ENCODE measurements around the gene ZNF746.

The ZNF746 gene

DNA sequence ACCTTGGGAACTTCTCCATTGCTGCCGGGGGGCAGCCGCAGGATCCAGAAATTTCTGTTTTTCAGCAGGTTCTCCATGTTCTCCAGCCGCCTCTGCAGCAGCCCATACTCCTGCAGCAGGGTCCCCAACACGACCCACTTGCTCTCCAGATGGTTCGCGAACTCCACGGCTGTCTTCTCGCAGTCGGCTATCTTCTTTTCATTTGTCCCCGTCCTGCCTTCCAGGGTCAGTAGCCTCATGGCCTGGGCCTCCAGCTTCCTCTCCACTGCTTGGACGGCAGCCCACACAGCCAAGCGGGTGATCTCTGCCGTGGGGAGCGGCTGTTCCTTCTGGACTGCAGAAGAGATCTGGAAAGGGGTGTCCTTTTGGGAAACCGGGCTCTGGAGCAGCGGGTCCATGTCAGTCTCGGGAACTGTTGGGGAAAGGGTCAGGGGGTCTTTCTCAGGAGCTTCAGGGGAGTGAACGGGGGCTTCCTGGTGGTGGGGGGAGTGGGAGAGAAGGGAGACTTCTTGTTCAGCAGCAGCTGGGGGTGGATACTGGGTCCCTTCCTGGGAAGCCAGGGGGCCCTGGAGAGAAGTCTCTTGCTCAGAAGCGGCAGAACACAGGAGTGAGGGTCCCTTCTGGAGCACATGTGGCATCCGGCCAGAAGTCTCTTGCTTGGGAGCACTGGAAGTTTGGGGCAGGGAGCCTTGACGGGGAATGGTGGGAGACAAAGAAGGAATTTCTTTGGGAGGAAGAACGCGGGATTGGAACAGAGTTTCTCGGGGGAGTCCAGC is 42.2 kb downstream of the ZNF746 start:
- Histone ChIP-seq H3K79me2 (ENCODE audit: low read length) (peaks cover 35% of the 10 kb centered on the region), H3F3A (ENCODE audit: insufficient read depth, low read length) (no peaks in the 10 kb centered on the region), H3K9me2 (replicated peaks; ENCODE audit: insufficient read depth, low read length) (no peaks in the 10 kb centered on the region), H3K36me3 (replicated peaks; ENCODE audit: insufficient read depth, low read length) (peaks cover 10% of the 10 kb centered on the region), H3K4me1 (ENCODE audit: low read length) (peaks cover 8% of the 10 kb centered on the region; the same call in 1 of the 2 replicates), H3K4me3 (ENCODE audit: low read length) (no peak overlapping the region), H3K27me3 (replicated peaks; ENCODE audit: insufficient read depth, low read length) (no peaks in the 10 kb centered on the region), H2AFZ (ENCODE audit: low read length) (no peak overlapping the region), H3K9me3 (replicated peaks; ENCODE audit: insufficient read depth, low read length) (no peaks in the 10 kb centered on the region), H3K27ac (ENCODE audit: low read length) (no peak overlapping the region), H3K9ac (ENCODE audit: low read length) (no peak overlapping the region), H4K20me1 (ENCODE audit: insufficient read depth, low read length) (no peaks in the 10 kb centered on the region), H3K4me2 (ENCODE audit: low read depth, low read length) (no peak overlapping the region)
- DNase-seq, result no peak
- TF ChIP-seq EZH2 (optimal IDR thresholded peaks at IDR 0.05; ENCODE audit: low read depth, low read length) (no peak), EZH2phosphoT487 (IDR thresholded peaks at IDR 0.05; ENCODE audit: low read length) (no peak)
- TF ChIP-seq, protein P1, sequence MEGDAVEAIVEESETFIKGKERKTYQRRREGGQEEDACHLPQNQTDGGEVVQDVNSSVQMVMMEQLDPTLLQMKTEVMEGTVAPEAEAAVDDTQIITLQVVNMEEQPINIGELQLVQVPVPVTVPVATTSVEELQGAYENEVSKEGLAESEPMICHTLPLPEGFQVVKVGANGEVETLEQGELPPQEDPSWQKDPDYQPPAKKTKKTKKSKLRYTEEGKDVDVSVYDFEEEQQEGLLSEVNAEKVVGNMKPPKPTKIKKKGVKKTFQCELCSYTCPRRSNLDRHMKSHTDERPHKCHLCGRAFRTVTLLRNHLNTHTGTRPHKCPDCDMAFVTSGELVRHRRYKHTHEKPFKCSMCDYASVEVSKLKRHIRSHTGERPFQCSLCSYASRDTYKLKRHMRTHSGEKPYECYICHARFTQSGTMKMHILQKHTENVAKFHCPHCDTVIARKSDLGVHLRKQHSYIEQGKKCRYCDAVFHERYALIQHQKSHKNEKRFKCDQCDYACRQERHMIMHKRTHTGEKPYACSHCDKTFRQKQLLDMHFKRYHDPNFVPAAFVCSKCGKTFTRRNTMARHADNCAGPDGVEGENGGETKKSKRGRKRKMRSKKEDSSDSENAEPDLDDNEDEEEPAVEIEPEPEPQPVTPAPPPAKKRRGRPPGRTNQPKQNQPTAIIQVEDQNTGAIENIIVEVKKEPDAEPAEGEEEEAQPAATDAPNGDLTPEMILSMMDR (IDR thresholded peaks at IDR 0.05; ENCODE audit: low read length), result no peak

DNA sequence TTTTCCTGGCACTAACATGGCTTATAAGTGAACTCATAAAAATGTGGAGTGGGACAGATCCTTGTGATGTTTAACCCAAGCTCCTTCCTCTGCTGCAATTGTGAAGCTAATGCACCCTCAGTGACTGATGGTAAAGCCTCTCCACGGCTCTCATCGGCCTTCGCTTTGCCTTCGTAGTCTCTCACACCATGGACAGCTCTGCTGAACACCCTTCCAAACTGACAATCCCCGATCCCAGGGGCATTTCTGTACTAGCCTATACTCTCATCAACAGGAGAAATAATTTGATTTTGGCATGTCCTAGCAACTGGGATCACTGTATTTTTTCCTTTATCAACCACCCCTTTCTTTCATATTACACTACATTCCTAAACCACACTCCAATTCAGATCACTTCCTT is 42.9 kb downstream of the ZNF746 start:
- Histone ChIP-seq H3K4me2 (ENCODE audit: low read depth, low read length) (no peak overlapping the region), H3K27me3 (replicated peaks; ENCODE audit: insufficient read depth, low read length) (no peaks in the 10 kb centered on the region), H3K9me2 (replicated peaks; ENCODE audit: insufficient read depth, low read length) (no peaks in the 10 kb centered on the region), H4K20me1 (ENCODE audit: insufficient read depth, low read length) (no peaks in the 10 kb centered on the region), H3K27ac (ENCODE audit: low read length) (no peak overlapping the region), H3K9ac (ENCODE audit: low read length) (no peak overlapping the region), H3K79me2 (ENCODE audit: low read length) (peaks cover 35% of the 10 kb centered on the region), H2AFZ (ENCODE audit: low read length) (no peak overlapping the region), H3K9me3 (replicated peaks; ENCODE audit: insufficient read depth, low read length) (no peaks in the 10 kb centered on the region), H3F3A (ENCODE audit: insufficient read depth, low read length) (no peaks in the 10 kb centered on the region), H3K36me3 (replicated peaks; ENCODE audit: insufficient read depth, low read length) (peaks cover 10% of the 10 kb centered on the region), H3K4me1 (ENCODE audit: low read length) (peaks cover 8% of the 10 kb centered on the region; the same call in 1 of the 2 replicates), H3K4me3 (ENCODE audit: low read length) (no peak overlapping the region)
- DNase-seq, result no peak
- TF ChIP-seq EZH2phosphoT487 (IDR thresholded peaks at IDR 0.05; ENCODE audit: low read length) (no peak), EZH2 (optimal IDR thresholded peaks at IDR 0.05; ENCODE audit: low read depth, low read length) (no peak)
- TF ChIP-seq, protein P1 (IDR thresholded peaks at IDR 0.05; ENCODE audit: low read length), result no peak

DNA sequence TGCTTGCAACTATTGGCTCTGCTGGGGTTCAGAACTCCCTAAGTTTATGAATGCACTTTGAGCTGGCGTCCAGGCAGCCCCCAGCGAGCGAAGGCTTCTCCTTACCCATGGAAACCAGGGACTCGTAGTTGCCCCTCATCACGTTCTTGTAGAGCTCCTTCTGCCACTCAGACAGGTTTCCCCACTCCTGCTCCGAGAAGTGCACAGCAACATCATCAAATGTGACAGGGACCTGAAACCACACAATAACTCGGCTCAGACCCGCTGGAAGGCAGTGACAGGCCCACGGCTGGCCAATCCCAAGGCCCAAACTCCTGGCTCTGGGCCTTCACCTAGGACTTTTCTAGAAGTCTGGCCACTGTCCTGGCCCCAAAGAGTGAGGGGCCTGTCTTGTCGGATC is 43.6 kb downstream of the ZNF746 start:
- Histone ChIP-seq H3K4me2 (ENCODE audit: low read depth, low read length) (no peak overlapping the region), H4K20me1 (ENCODE audit: insufficient read depth, low read length) (no peaks in the 10 kb centered on the region), H2AFZ (ENCODE audit: low read length) (no peak overlapping the region), H3K9me3 (replicated peaks; ENCODE audit: insufficient read depth, low read length) (no peaks in the 10 kb centered on the region), H3K4me1 (ENCODE audit: low read length) (peaks cover 6% of the 10 kb centered on the region; the same call in 1 of the 2 replicates), H3K27me3 (replicated peaks; ENCODE audit: insufficient read depth, low read length) (no peaks in the 10 kb centered on the region), H3K27ac (ENCODE audit: low read length) (no peak overlapping the region), H3K79me2 (ENCODE audit: low read length) (peaks cover 29% of the 10 kb centered on the region), H3F3A (ENCODE audit: insufficient read depth, low read length) (no peaks in the 10 kb centered on the region), H3K36me3 (replicated peaks; ENCODE audit: insufficient read depth, low read length) (peaks cover 10% of the 10 kb centered on the region), H3K9me2 (replicated peaks; ENCODE audit: insufficient read depth, low read length) (no peaks in the 10 kb centered on the region), H3K4me3 (ENCODE audit: low read length) (no peak overlapping the region), H3K9ac (ENCODE audit: low read length) (no peak overlapping the region)
- DNase-seq, result no peak
- TF ChIP-seq, protein P1 (IDR thresholded peaks at IDR 0.05; ENCODE audit: low read length), result no peak
- TF ChIP-seq EZH2phosphoT487 (IDR thresholded peaks at IDR 0.05; ENCODE audit: low read length), result no peak
- TF ChIP-seq EZH2 (optimal IDR thresholded peaks at IDR 0.05; ENCODE audit: low read depth, low read length), result no peak
